Spinal cord (tissue), 10 donors: ENCODE results near the gene MSANTD3. TPM values are rescaled to one million over a fixed set of nuclear protein-coding genes. Genes with fewer than 3 reads are reported as not detected.

Source experiments
- DNase-seq, 6 donors: peaks; one replicate each; pipeline versions ENCODE4 v3.0.0 to v3.0.0-alpha.2; 2013 to 2015; ENCODE audit warnings: low spot score in 6 of 6, low read depth in 4 of 6
- H3K27ac ChIP-seq: one replicate; pipeline ENCODE4 v1.5.1; 2013; ENCODE audit warnings: low read depth, low read length, control low read depth
- H3K27me3 ChIP-seq: one replicate; pipeline ENCODE4 v1.6.1; 2013; ENCODE audit warnings: low read length; ENCODE audit not compliant: control insufficient read depth, insufficient read depth
- H3K36me3 ChIP-seq: one replicate; pipeline ENCODE4 v1.6.1; 2013; ENCODE audit warnings: low read length; ENCODE audit not compliant: control insufficient read depth, insufficient read depth
- H3K4me1 ChIP-seq: one replicate; pipeline ENCODE4 v1.6.1; 2013; ENCODE audit warnings: low read length; ENCODE audit not compliant: control insufficient read depth, insufficient read depth
- H3K4me3 ChIP-seq: one replicate; pipeline ENCODE4 v1.5.1; 2013; ENCODE audit warnings: low read depth, low read length, control low read depth
- H3K9me3 ChIP-seq: one replicate; pipeline ENCODE4 v1.6.1; 2013; ENCODE audit warnings: low read length; ENCODE audit not compliant: control insufficient read depth, insufficient read depth
- WGBS: methylation state at CpG from one replicate; pipeline ENCODE4 v1.1.5; 2013; ENCODE audit warnings: missing lambda C conversion rate; ENCODE audit not compliant: insufficient coverage; 5-methylcytosine and 5-hydroxymethylcytosine counted together
- polyA plus RNA-seq, 2 donors: library from polyadenylated mRNA; unstranded; fragments of 120-200 nt; gene quantifications; one replicate each; pipeline ENCODE4 v1.2.1, GENCODE V29; 2013; ENCODE audit not compliant: insufficient read length in 2 of 2
- total RNA-seq, 2 donors: library from RNA; depleted of rRNA in 1 of 2; stranded (reverse); fragments of 120-200 nt in 1 of 2; fragments of >200 nt in 1 of 2; gene quantifications; one replicate each; pipeline versions ENCODE4 v1.2.3 to v1.2.4, GENCODE V29; 2013 to 2014
- donor health status: healthy.

Gene MSANTD3
- total and polyA plus RNA-seq, 4 donors = 22.2 to 32.9 (median 31.5) TPM

DNA sequence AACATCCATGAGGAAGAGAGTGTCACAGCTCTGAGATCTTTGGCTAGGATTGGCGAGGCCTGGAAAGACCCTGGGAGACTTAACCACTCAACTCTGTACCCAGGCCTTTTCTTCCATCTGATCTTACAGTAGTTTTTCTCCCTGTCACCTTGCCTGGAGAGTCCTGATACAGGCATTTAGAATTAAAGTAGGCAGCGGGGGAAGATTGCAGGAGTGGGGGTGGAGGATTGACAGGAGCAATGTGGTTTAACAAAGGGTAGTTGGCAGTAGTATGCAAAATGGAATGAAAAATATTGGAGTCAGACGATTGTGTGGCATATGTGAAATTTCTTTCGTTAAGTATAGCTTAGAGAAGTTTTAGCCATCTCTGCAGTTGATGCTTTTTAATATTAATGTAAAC, 62.9 kb downstream of the MSANTD3 start:
- DNase-seq = no peak
- 67% methylated on average over 1 of the region's 4 CpGs for WGBS
- Histone ChIP-seq H3K9me3 (no peaks in the 10 kb centered on the region), H3K27me3 (no peaks in the 10 kb centered on the region), H3K4me1 (no peaks in the 10 kb centered on the region), H3K27ac (no peak overlapping the region), H3K4me3 (no peak overlapping the region), H3K36me3 (no peaks in the 10 kb centered on the region)

DNA sequence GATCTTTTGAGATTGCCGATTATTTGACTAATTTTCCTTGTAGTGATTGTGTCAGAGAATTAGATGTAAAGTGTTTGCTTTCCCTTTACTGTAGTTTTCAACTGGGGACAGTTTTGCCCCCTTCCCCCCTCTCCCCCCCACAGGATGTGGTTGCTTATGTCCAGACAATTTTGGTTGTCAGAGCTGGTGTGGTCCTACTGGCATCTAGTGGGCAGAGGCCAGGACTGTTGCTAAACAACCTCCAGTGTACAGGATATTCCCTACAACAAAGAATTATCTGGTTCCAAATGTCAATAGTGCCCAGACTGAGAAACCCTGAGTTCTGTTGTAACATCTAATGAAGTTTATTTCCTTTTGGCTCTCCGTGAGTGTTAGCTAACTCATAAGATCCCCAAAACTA, 66.0 kb downstream of the MSANTD3 start:
- Histone ChIP-seq H3K9me3 (no peaks in the 10 kb centered on the region), H3K27ac (no peak overlapping the region), H3K36me3 (no peaks in the 10 kb centered on the region), H3K4me1 (no peaks in the 10 kb centered on the region), H3K4me3 (no peak overlapping the region), H3K27me3 (no peaks in the 10 kb centered on the region)
- no CpG with 5 or more reads among the region's 2 CpGs for WGBS
- DNase-seq = peak in 1 of 6 donors; percentile 17

DNA sequence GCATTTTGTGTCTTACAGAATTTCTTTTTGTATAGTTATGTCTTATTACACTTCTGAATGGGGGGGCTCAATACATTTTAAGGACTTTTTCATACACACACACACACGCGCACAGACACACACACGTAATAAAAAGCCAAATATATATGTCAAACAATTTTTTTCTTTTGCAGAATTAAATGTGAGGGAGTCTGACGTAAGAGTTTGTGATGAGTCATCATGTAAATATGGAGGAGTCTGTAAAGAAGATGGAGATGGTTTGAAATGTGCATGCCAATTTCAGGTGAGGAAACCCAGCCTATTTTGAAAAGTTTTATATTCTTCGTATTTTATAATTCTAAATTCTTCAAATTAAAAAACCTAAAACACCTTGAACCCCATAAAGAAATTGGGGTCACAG, 71.6 kb downstream of the MSANTD3 start:
- Histone ChIP-seq H3K9me3 (no peaks in the 10 kb centered on the region), H3K27me3 (no peaks in the 10 kb centered on the region), H3K4me3 (no peak overlapping the region), H3K4me1 (no peaks in the 10 kb centered on the region), H3K27ac (no peak overlapping the region), H3K36me3 (peaks cover 4% of the 10 kb centered on the region)
- DNase-seq = no peak
- WGBS = no CpG with 5 or more reads among the region's 5 CpGs

DNA sequence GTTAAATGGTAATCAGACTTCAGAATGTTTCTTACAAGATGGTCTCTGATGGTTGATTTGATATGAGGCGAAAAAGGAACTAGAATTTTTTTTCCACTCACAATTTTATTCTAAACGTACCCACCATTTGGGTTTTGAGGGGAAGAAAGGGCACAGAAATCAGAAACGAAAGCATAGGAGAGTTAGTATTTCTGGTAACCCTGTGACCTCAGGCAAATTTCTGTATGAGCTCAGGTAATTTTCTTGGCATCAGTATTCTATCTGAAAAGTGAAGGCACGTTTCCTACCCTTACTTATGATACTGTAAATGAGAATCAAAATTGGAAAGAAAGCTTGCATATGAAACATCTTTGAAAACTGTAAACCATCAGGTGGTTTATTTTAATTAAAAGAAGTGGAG, 72.5 kb downstream of the MSANTD3 start:
- DNase-seq = no peak
- H3K27me3 ChIP-seq = no peaks in the 10 kb centered on the region
- no peaks in the 10 kb centered on the region for H3K4me1 ChIP-seq
- H3K27ac ChIP-seq = no peak overlapping the region
- H3K36me3 ChIP-seq = peaks cover 4% of the 10 kb centered on the region
- WGBS = no CpG with 5 or more reads among the region's 4 CpGs
- H3K4me3 ChIP-seq = no peak overlapping the region
- no peaks in the 10 kb centered on the region for H3K9me3 ChIP-seq

DNA sequence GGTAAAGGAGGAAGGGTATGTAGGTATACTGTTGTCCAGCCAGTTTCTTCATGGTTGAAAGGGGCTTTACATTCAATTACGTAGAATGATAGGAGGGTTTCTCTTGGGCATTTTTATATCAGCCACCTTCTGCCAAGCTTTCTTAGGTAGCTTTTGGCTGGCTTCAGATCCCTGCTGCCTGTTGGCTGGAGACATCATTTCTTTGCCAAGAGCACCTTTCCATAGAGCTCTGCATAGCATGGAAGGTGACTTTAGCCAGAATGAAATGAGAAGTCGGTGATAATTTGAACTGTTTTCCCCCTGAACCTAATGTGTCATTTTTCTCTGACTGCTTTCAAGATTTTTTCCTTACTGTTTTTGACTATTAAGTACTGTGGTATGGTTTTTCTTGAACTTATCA, 72.9 kb downstream of the MSANTD3 start:
- peaks cover 4% of the 10 kb centered on the region for H3K36me3 ChIP-seq
- no peak for DNase-seq
- H3K27ac ChIP-seq = no peak overlapping the region
- H3K27me3 ChIP-seq = no peaks in the 10 kb centered on the region
- H3K9me3 ChIP-seq = no peaks in the 10 kb centered on the region
- H3K4me3 ChIP-seq = no peak overlapping the region
- no CpG with 5 or more reads among the region's 2 CpGs for WGBS
- H3K4me1 ChIP-seq = no peaks in the 10 kb centered on the region

Other genes starting within 250 kb of the MSANTD3 start
- gene TEX10, start 74.2 kb upstream of the MSANTD3 start, total RNA-seq = 10 to 100 TPM; 25.2 to 33.5 TPM
- 10 to 100 TPM; 24.9 to 26.0 TPM for gene TEX10, start 74.2 kb upstream of the MSANTD3 start, polyA plus RNA-seq
- gene TMEFF1, start 46.0 kb downstream of the MSANTD3 start, total RNA-seq = 10 to 100 TPM; 13.1 to 13.5 TPM
- 10 to 100 TPM; 17.8 to 18.0 TPM for gene TMEFF1, start 46.0 kb downstream of the MSANTD3 start, polyA plus RNA-seq
- gene CAVIN4, start 150.9 kb downstream of the MSANTD3 start, total RNA-seq = 1 to 10 TPM; 2.9 to 3.1 TPM
- 1 to 10 TPM; 1.8 to 3.3 TPM for gene CAVIN4, start 150.9 kb downstream of the MSANTD3 start, polyA plus RNA-seq